HCT116 (cell line): ENCODE measurements around the gene RBM25.

Experiments
- CBX3 ChIP-seq: IDR thresholded peaks from 2 replicates; pipeline ENCODE4 v1.6.1; 2012; ENCODE audit warnings: low read depth
- EZH2phosphoT487 ChIP-seq: fragments of 200-600 bp; IDR thresholded peaks from 2 replicates; pipeline ENCODE4 v1.6.1; 2018; ENCODE audit warnings: antibody characterized with exemption, borderline replicate concordance
- JUND ChIP-seq: IDR thresholded peaks from 2 replicates; pipeline ENCODE4 v1.6.1; 2012
- POLR2A ChIP-seq: IDR thresholded peaks from 2 replicates; pipeline ENCODE4 v1.7.0; 2011; ENCODE audit warnings: borderline replicate concordance; ENCODE audit not compliant: insufficient read depth, insufficient read length; ENCODE audit errors: extremely low read depth
- POLR2AphosphoS5 ChIP-seq: IDR thresholded peaks from 2 replicates; pipeline ENCODE4 v1.6.1; 2011; ENCODE audit warnings: mild to moderate bottlenecking, low read depth, low read length, moderate library complexity
- YY1 ChIP-seq: IDR thresholded peaks from 2 replicates; pipeline ENCODE4 v1.6.1; 2011; ENCODE audit warnings: low read length, low read depth, moderate library complexity, mild to moderate bottlenecking; ENCODE audit not compliant: insufficient replicate concordance; ENCODE audit errors: extremely low read depth
- ZNF274 ChIP-seq: fragments of 200-500 bp; sonication (Bioruptor generic); IDR thresholded peaks from 2 replicates; pipeline ENCODE4 v1.6.1; 2014; ENCODE audit warnings: mild to moderate bottlenecking, low read depth, low read length, inconsistent platforms
- TF ChIP-seq, protein P1 (sequence below), 3 experiments: fragments of 200-600 bp in 1 of 3; sonication (generic) in 1 of 3; IDR thresholded peaks in 2 of 3; conservative IDR thresholded peaks in 1 of 3; 2 replicates each; pipeline ENCODE4 v1.5.1; 2012 to 2017; ENCODE audit warnings: low read depth in 2 of 3, low read length in 2 of 3, antibody characterized with exemption in 1 of 3, borderline replicate concordance in 1 of 3, control low read depth in 1 of 3, mild to moderate bottlenecking in 1 of 3, mixed read lengths in 1 of 3, mixed run types in 1 of 3, moderate library complexity in 1 of 3; ENCODE audit not compliant: insufficient read depth in 1 of 3
- TF ChIP-seq, protein P2 (sequence below): IDR thresholded peaks from 2 replicates; pipeline ENCODE4 v1.6.1; 2012; ENCODE audit warnings: low read depth

GRCh38 chr14:73168274-73168673 lies 109.9 kb downstream of the RBM25 start:
- TF ChIP-seq, protein P1, sequence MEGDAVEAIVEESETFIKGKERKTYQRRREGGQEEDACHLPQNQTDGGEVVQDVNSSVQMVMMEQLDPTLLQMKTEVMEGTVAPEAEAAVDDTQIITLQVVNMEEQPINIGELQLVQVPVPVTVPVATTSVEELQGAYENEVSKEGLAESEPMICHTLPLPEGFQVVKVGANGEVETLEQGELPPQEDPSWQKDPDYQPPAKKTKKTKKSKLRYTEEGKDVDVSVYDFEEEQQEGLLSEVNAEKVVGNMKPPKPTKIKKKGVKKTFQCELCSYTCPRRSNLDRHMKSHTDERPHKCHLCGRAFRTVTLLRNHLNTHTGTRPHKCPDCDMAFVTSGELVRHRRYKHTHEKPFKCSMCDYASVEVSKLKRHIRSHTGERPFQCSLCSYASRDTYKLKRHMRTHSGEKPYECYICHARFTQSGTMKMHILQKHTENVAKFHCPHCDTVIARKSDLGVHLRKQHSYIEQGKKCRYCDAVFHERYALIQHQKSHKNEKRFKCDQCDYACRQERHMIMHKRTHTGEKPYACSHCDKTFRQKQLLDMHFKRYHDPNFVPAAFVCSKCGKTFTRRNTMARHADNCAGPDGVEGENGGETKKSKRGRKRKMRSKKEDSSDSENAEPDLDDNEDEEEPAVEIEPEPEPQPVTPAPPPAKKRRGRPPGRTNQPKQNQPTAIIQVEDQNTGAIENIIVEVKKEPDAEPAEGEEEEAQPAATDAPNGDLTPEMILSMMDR (IDR thresholded peaks at IDR 0.05 in 2 of 3, conservative IDR thresholded peaks at IDR 0.05 in 1 of 3; ENCODE audit: borderline replicate concordance in 1 of 3, insufficient read depth in 1 of 3, low read depth in 2 of 3, low read length in 2 of 3), result no peak
- TF ChIP-seq, protein P2, sequence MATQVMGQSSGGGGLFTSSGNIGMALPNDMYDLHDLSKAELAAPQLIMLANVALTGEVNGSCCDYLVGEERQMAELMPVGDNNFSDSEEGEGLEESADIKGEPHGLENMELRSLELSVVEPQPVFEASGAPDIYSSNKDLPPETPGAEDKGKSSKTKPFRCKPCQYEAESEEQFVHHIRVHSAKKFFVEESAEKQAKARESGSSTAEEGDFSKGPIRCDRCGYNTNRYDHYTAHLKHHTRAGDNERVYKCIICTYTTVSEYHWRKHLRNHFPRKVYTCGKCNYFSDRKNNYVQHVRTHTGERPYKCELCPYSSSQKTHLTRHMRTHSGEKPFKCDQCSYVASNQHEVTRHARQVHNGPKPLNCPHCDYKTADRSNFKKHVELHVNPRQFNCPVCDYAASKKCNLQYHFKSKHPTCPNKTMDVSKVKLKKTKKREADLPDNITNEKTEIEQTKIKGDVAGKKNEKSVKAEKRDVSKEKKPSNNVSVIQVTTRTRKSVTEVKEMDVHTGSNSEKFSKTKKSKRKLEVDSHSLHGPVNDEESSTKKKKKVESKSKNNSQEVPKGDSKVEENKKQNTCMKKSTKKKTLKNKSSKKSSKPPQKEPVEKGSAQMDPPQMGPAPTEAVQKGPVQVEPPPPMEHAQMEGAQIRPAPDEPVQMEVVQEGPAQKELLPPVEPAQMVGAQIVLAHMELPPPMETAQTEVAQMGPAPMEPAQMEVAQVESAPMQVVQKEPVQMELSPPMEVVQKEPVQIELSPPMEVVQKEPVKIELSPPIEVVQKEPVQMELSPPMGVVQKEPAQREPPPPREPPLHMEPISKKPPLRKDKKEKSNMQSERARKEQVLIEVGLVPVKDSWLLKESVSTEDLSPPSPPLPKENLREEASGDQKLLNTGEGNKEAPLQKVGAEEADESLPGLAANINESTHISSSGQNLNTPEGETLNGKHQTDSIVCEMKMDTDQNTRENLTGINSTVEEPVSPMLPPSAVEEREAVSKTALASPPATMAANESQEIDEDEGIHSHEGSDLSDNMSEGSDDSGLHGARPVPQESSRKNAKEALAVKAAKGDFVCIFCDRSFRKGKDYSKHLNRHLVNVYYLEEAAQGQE, result no peak
- no peak for TF ChIP-seq YY1
- no peak for TF ChIP-seq CBX3
- no peak for TF ChIP-seq POLR2A
- no peak for TF ChIP-seq ZNF274
- no peak for TF ChIP-seq EZH2phosphoT487
- TF ChIP-seq JUND, result no peak
- TF ChIP-seq POLR2AphosphoS5, result no peak
